Pancreas (tissue), 10 donors: Measurements from ENCODE around the gene ZNF581. TPM values are rescaled to one million over a fixed set of nuclear protein-coding genes. Genes with fewer than 3 reads are reported as not detected.

Source experiments
- ATAC-seq, 4 donors: fragments of 200-7000 bp; cut with Tn5 transposase; one replicate each; pipeline versions ENCODE4 v1.8.0 to v1.9.1; 2020; ENCODE audit warnings: mild to moderate bottlenecking in 4 of 4, moderate library complexity in 4 of 4
- DNase-seq, 6 donors: peaks; one replicate each; pipeline ENCODE4 v3.0.0-alpha.2; 2020
- FAIRE-seq: peaks from 2 replicates; lab custom pipeline; 2012; peaks lifted over from hg19 to GRCh38; lab: Jason Lieb, UNC
- H3K27ac ChIP-seq, 4 donors: fragments of 200-600 bp; sonication (generic); 1 replicate in 3 of 4; 2 replicates in 1 of 4; pipeline versions ENCODE4 v1.5.0 to v1.8.0; 2020
- H3K27me3 ChIP-seq, 4 donors: fragments of 200-600 bp; one replicate each; pipeline ENCODE4 v1.8.0; 2021
- H3K36me3 ChIP-seq, 3 donors: fragments of 200-600 bp; sonication (generic) in 1 of 3; one replicate each; pipeline versions ENCODE4 v1.5.0 to v1.8.0; 2020 to 2021
- H3K4me1 ChIP-seq, 3 donors: fragments of 200-600 bp; one replicate each; pipeline ENCODE4 v1.8.0; 2021
- H3K4me3 ChIP-seq, 4 donors: fragments of 200-600 bp; sonication (generic) in 2 of 4; one replicate each; pipeline versions ENCODE4 v1.5.0 to v1.8.0; 2020 to 2021
- H3K9me3 ChIP-seq, 4 donors: fragments of 200-600 bp; one replicate each; pipeline ENCODE4 v1.8.0; 2021
- CTCF ChIP-seq, 4 donors: fragments of 200-600 bp; sonication (generic) in 3 of 4; IDR thresholded peaks; one replicate each; pipeline versions ENCODE4 v1.5.0 to v1.8.0; 2021; ENCODE audit warnings: antibody characterized with exemption in 4 of 4
- WGBS, 2 donors: extraction: QIAGEN DNeasy Blood & Tissue Kit; methylation state at CpG; one replicate each; pipeline ENCODE4 v1.1.7; 2013; 5-methylcytosine and 5-hydroxymethylcytosine counted together
- intact Hi-C, 3 donors: fragments of 100-400 bp; cut with DNase I; formaldehyde crosslinking; loops; one replicate each; pipeline versions ENCODE4 v1.11.1 to v1.14.2; 2022
- polyA plus RNA-seq, 2 donors: library from polyadenylated mRNA; stranded (reverse); fragments of 200-250 nt; gene quantifications; one replicate each; pipeline ENCODE4 v1.2.3, GENCODE V29; 2013
- total RNA-seq, 6 donors: library from RNA; stranded (reverse); fragmentation: NEBNext Ultra II Directional in 4 of 6; extraction: Animal tissue kit (Norgen Biotek cat#: 25700) in 4 of 6; gene quantifications; one replicate each; pipeline versions ENCODE4 v1.2.1 to v1.2.4, GENCODE V29; 2021 to 2023
- donor health status: healthy with polysubstance abuse.
- donor health status: DM: no; HTN: no; CAD: no; lungs with moderate emphysema.
- donor health status: DM: no; HTN: no; CAD: no.
- donor health status: control.
- donor health status: control.
- donor health status: Bipolar disorder and iron deficiency.
- donor health status: DM: yes; HTN: yes; CAD: no.
- donor health status: DM: no; HTN: no; CAD: no.
- donor health status: DM: no; HTN: no; CAD: no.
- donor health status: DM: yes; HTN: yes; CAD: no.

The ZNF581 gene
- total and polyA plus RNA-seq, 8 donors, result 12.9 to 23.2 (median 15.2) TPM

GRCh38 chr19:55632463-55632834, 11.0 kb upstream of the ZNF581 start:
- ATAC-seq, result peak; percentile 70 to 85 (median 78)
- Histone ChIP-seq H3K4me3 (no peak overlapping the region), H3K27me3 (no peaks in the 10 kb centered on the region), H3K9me3 (no peaks in the 10 kb centered on the region), H3K27ac (no peak overlapping the region), H3K36me3 (no peaks in the 10 kb centered on the region), H3K4me1 (peaks cover 0 to 15% (median 8%) of the 10 kb centered on the region in 3 donors)
- DNase-seq, result peak in 4 of 6 donors; percentile 79 to 90 (median 86)
- peak; percentile 80 to 95 (median 85) for TF ChIP-seq CTCF (IDR thresholded peaks at IDR 0.05)
- no peak for FAIRE-seq
- 28 to 35% methylated on average over 3 of the region's 3 CpGs for WGBS, 2 donors
- intact Hi-C loops, result loop anchor here in 2 of 3 donors (5.0 kb wide), 1 partner anchor 115 kb away; no protein-coding TSS in a partner anchor

- Histone ChIP-seq H3K4me1 (peaks cover 0 to 15% (median 8%) of the 10 kb centered on the region in 3 donors), H3K9me3 (no peaks in the 10 kb centered on the region), H3K4me3 (no peak overlapping the region), H3K27me3 (no peaks in the 10 kb centered on the region), H3K27ac (peak overlapping the region in 1 of 4 donors; percentile 84), H3K36me3 (no peaks in the 10 kb centered on the region)
- no peak for ATAC-seq
- intact Hi-C loops, result loop anchor here in 2 of 3 donors (5.0 kb wide), 1 partner anchor 117 kb away; no protein-coding TSS in a partner anchor
- peak in 2 of 6 donors; percentile 27 to 29 for DNase-seq
- no peak for TF ChIP-seq CTCF (IDR thresholded peaks at IDR 0.05)
- FAIRE-seq, result no peak
- WGBS, 2 donors, result 78 to 79% methylated on average over 8 of the region's 8 CpGs
Observed at GRCh38 chr19:55633861-55634260, 9.6 kb upstream of the ZNF581 start.

GRCh38 chr19:55635334-55635717, 8.1 kb upstream of the ZNF581 start:
- peaks cover 8 to 20% (median 11%) of the 10 kb centered on the region in 3 donors for H3K4me1 ChIP-seq
- no peaks in the 10 kb centered on the region for H3K27me3 ChIP-seq
- ATAC-seq (no peak), DNase-seq (peak in 2 of 6 donors; percentile 18 to 60), FAIRE-seq (no peak)
- H3K4me3 ChIP-seq, result peak overlapping the region; percentile 66 to 99 (median 95)
- no peak for TF ChIP-seq CTCF (IDR thresholded peaks at IDR 0.05)
- H3K27ac ChIP-seq, result peak overlapping the region; percentile 84 to 94 (median 92)
- intact Hi-C loops, result no loop called here
- 2 to 3% methylated on average over 9 of the region's 9 CpGs for WGBS, 2 donors
- H3K36me3 ChIP-seq, result no peaks in the 10 kb centered on the region
- no peaks in the 10 kb centered on the region for H3K9me3 ChIP-seq

GRCh38 chr19:55635856-55636440, 7.5 kb upstream of the ZNF581 start:
- intact Hi-C loops, result no loop called here
- no peaks in the 10 kb centered on the region for H3K27me3 ChIP-seq
- no peaks in the 10 kb centered on the region for H3K9me3 ChIP-seq
- peaks cover 8 to 22% (median 13%) of the 10 kb centered on the region in 3 donors for H3K4me1 ChIP-seq
- 35 to 45% methylated on average over 7 of the region's 7 CpGs for WGBS, 2 donors
- no peak for TF ChIP-seq CTCF (IDR thresholded peaks at IDR 0.05)
- no peaks in the 10 kb centered on the region for H3K36me3 ChIP-seq
- FAIRE-seq (no peak), ATAC-seq (no peak), DNase-seq (peak in 2 of 6 donors; percentile 23 to 30)
- H3K4me3 ChIP-seq, result peak overlapping the region; percentile 66 to 99 (median 95)
- peak overlapping the region in 3 of 4 donors; percentile 84 to 94 (median 92) for H3K27ac ChIP-seq

- Histone ChIP-seq H3K27me3 (no peaks in the 10 kb centered on the region), H3K4me1 (peaks cover 8 to 22% (median 13%) of the 10 kb centered on the region in 3 donors), H3K4me3 (no peak overlapping the region), H3K27ac (no peak overlapping the region), H3K36me3 (no peaks in the 10 kb centered on the region), H3K9me3 (no peaks in the 10 kb centered on the region)
- FAIRE-seq, result no peak
- no peak for TF ChIP-seq CTCF (IDR thresholded peaks at IDR 0.05)
- ATAC-seq, result no peak
- WGBS, 2 donors, result 77 to 84% methylated on average over 4 of the region's 4 CpGs
- intact Hi-C loops, result no loop called here
- peak in 2 of 6 donors; percentile 28 to 37 for DNase-seq
Observed at GRCh38 chr19:55636723-55637122, 6.7 kb upstream of the ZNF581 start.
